ENCODE data around the gene PARVB.

- no peak for TF ChIP-seq CTCF (IDR thresholded peaks at IDR 0.05)
- TF ChIP-seq EZH2phosphoT487 (IDR thresholded peaks at IDR 0.05): no peak
- no peak for TF ChIP-seq EZH2 (IDR thresholded peaks at IDR 0.05)
These were observed 21.0 kb downstream of the PARVB start for GRCh38 chr22:44045145-44045544.

All from neural progenitor cell (in vitro differentiated cells).